HS-5 (cell line): ENCODE results near the gene ALPP.
"Not testable (repeated sequence)": the region's sequence is repeated elsewhere in the genome, so short reads cannot be mapped to it uniquely, and the experiment has no call there.

ENCODE experiments used
- DNase-seq: peaks from one replicate; pipeline ENCODE4 v3.0.0-alpha.2; 2012; ENCODE audit warnings: low read depth

The ALPP gene

GRCh38 chr2:232363784-232364615 is 14.6 kb upstream of the ALPP start:
- DNase-seq: no peak

DNA sequence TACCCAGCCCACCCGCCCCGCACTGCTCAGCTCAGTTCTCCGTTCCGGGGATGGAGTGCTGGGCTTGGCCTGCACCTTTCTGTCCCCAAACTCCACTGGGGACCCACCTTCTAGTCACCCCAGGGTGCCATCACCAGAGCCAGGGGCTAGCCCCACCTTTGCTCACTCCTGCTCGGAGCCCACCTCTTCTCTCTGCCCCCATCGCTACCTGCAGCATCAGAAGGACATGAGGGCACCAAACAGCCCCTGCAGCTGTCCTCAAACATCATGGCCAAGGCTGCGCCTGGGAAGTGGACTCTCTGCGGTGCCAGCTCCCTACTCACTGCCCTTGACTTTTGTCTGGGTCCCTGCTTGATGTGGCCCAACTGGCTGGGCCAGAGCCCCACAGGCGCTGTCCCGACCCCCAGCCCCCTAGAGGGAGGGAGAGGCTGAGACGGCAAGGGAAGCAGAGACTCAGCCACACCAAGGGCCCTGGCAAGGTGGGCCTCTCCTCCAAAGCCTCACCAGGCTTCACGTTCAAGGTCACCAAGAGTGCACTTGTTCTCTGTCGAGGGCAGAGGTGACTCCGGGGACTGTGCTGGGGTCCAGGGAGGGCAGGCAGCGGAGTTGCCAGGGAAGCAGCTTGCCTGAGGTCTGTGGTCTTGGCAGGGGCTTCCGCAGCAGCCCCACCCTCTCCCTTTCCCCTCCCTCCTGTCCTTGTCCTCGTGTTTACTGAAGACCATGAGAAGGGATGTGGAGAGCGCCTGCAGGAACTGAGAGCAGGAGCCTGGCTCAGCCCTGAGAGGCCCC is 13.6 kb upstream of the ALPP start:
- not testable (repeated sequence) for DNase-seq

DNA sequence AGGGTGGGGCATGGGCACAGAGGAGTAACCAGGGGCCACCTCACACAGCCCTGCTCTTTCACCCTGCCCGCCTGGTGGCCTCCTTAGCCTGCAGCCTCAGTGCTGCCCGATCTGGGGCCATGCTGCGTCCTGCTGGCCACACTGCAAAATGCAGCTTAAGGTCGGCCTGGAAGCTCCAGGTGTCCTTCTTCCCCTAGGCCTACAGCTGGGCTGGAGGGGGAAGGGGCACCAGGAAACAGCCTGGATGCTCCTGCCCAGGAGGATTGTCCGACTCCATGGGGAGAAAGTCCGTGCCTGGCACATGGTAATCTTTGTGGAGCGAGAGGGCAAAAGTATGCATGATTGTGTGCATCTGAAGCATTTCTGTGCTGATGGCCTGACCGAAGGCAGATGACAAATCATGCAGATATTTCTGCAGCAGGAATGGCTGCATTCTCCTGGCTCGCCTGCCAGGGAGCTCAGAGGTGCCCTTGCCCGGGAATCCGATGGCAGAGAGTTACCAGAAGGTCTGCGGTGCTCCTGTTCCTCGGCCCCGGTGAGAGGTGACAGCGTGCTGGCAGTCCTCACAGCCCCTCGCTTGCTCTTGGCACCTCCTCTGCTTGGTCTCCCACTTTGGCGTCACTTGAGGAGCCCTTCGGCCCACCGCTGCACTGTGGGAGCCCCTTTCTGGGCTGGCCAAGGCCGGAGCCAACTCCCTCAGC is 12.8 kb upstream of the ALPP start:
- peak; percentile 52 for DNase-seq

DNA sequence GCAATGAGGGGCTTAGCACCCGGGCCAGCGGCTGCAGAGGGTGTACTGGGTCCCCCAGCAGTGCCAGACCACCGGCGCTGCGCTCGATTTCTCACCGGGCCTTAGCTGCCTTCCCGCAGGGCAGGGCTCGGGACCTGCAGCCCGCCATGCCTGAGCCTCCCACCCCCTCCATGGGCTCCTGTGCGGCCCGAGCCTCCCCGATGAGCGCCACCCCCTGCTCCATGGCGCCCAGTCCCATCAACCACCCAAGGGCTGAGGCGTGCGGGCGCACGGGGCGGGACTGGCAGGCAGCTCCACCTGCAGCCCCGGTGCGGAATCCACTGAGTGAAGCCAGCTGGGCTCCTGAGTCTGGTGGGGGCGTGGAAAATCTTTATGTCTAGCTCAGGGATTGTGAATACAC is 12.1 kb upstream of the ALPP start:
- DNase-seq: not testable (repeated sequence)

DNA sequence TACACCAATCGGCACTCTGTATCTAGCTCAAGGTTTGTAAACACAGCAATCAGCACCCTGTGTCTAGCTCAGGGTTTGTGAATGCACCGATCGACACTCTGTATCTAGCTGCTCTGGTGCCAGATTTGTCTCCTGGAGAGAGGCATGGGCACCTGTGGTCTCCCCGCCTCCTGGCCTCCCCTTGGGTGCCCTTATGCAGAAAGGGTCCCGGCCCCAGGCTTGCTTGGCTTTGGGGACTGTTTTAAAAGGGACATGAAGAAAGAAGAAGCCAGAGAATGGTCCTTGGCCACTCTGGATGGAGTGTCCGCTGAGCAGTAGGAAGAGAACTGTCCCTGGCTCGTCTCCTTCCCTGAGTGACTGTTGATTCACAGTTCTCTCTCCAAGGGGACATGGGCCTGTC is 11.5 kb upstream of the ALPP start:
- no peak for DNase-seq

- no peak for DNase-seq
Observed at GRCh38 chr2:232367591-232368233, 10.8 kb upstream of the ALPP start.

DNA sequence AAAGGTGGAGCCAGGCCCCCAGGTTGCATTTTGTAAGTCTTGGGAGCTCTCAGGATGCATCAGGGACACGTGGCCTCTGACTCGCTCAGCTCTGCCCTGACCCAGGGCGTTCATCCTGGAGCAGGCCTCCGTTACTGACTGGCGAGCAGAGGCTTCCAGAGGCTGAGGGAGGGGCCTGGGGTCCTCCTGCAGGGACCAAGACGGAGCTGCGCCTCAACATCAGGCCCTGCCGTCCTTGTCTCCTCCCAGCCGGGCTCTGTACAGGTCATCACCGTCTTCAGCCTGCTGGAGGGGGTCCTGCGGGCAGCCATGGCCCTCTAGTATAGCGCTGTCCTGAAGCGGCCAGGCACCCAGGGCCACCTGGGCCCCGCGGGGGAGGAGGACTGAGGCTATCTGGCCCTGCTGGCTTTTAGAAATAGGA is 10.2 kb upstream of the ALPP start:
- DNase-seq: peak; percentile 39

GRCh38 chr2:232369126-232369951 is 9.2 kb upstream of the ALPP start:
- DNase-seq: no peak

GRCh38 chr2:232370007-232370406 is 8.5 kb upstream of the ALPP start:
- not testable (repeated sequence) for DNase-seq

- DNase-seq: peak; percentile 86
Observed at GRCh38 chr2:232372231-232373208, 6.0 kb upstream of the ALPP start.

- DNase-seq: no peak
Observed at GRCh38 chr2:232374356-232374755, 4.2 kb upstream of the ALPP start.

GRCh38 chr2:232375164-232375563 is 3.4 kb upstream of the ALPP start:
- DNase-seq: no peak

DNA sequence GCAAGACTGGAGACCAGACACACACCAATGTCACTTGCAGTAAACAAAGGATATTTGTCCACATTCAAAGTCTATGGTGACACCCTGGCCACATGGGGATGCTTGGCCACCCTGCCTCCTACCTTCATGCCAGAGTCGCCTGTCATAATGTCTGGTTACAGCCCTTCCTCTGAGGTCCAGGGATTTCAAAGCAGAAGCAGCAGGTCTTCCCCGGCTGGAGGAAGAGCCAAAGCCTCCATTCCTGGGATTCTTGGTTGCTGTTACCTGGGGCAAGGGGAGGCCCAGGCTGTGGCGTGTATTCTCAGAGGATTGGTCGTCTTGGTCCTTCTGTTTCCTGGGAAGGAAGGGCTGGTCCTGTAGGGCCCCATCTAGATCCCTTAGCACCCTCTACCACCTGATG is 2.3 kb upstream of the ALPP start:
- DNase-seq: no peak

DNA sequence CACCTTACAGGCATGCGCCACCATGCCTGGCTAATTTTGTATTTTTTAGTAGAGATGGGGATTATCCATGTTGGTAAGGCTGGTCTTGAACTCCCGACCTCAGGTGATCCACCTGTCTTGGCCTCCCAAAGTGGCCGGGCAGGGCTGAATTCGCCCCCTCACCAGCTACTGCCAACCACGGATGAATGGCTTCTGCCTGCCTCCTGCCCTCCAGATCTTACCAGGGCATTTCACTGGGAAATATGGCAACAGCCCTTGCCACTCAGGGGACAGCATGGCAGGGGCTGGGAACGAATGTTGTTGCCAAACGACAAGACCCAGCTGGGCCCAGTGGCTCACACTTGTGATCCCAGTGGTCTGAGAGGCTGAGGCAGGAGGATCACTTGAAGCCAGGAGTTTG is 1.8 kb upstream of the ALPP start:
- DNase-seq: no peak

- DNase-seq: no peak
Observed at GRCh38 chr2:232377319-232377718, 1.2 kb upstream of the ALPP start.

DNA sequence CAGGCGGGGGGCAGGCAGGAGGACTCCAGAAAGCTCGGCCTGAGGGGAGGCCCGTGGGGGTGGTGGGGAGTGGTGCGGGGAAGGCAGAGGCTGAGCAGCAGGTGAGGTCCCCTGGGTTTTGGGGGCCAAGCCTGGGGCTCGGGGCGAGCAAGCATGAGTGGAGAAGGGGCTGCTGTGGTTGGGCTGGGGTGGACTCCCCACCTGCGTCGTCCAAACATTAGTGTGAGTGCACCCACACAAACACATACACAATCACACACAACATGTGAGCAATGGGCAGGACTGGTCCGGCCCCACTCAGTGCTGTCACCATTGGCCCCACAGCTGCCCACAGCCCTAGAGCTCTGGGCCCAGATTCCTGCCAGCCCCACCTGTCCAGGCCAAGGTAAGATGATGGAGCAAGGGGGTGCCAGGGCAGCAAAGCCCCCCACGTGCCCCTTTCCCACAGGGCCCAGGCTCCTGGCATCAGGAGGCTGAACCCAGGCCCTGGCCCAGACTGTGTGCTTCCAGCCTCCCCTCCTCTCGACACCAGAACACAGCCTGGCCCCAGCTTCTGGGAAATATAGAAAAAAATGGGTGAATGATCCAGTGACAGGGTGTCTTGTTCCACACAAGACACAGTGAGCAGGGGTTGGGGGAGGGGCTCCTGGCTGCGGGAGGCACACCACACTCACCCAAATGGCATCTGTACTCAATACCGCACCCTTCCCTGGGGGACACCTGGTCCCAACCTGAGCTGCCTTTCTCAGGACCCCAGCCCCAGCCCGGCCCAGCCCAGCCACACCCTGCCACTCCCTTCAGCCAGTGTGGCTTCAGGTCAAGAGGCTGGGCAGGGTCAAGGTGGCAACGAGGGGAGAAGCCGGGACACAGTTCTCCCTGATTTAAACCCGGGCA is 463 bp upstream of the ALPP start:
- no peak for DNase-seq

GRCh38 chr2:232379610-232380590 is 1.3 kb downstream of the ALPP start:
- DNase-seq: not testable (repeated sequence)
